ENCODE measurements around the gene CACHD1.
"Not testable (repeated sequence)": the region's sequence is repeated elsewhere in the genome, so short reads cannot be mapped to it uniquely, and the experiment has no call there.

CACHD1 gene

DNA sequence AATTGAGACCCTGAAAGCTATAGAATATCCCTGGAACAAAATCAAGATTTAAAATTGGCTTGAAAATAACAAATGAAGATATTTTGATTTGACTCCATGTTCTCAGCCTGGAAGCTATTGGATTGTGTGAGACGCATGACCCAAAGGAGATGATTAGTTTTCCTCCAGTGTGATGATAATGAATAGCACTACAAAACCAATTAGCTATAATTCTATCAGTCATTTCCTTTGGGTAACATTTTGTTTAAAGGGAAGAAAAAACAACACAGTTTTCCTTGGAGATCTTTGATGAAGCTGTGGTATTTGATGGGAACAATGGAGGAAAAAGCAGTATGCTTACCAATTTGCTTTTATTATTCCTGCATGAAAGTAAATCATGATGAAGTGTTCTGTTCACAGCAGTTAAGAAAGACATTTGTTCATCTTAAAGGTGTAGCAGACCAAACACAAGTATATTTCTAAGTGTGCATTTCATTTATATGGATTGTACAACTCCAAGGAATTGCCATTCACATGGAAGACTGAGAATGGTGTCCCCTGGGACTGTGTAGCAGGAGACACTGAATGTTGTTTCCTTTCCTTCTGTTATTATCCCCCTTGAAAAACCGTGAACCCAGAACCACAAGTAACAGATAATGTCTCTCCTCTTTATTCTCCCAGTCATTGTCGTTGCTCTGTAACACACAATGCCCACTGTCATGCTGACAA, 111.4 kb downstream of the CACHD1 start:
- no peak for DNase-seq (ENCODE audit: extremely low read depth in 1 of 2, low read depth in 1 of 2)

GRCh38 chr1:64581843-64582185, 111.9 kb downstream of the CACHD1 start:
- no peak for DNase-seq (ENCODE audit: extremely low read depth in 1 of 2, low read depth in 1 of 2)

DNA sequence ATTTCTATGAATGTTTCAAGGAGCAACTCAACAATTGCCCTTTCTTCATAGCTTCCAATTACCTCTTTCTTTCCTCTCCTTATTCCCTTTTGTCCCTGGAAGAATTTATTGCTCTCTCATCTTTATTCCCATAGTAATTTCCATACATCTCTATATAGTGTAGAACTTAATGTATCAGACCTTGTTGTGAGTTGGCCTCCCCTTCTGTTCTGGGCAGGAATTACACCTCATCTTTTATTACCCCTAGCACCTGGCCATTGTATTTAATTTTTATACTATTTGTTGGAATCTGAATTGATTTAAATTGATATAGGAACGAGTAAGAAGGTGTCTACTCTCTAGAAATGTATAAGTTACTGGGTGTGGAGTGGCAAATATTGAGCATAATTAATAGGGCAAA, 114.5 kb downstream of the CACHD1 start:
- no peak for DNase-seq (ENCODE audit: extremely low read depth in 1 of 2, low read depth in 1 of 2)

GRCh38 chr1:64588876-64589275, 118.9 kb downstream of the CACHD1 start:
- DNase-seq (ENCODE audit: extremely low read depth in 1 of 2, low read depth in 1 of 2): no peak

GRCh38 chr1:64590316-64590715, 120.4 kb downstream of the CACHD1 start:
- DNase-seq (ENCODE audit: extremely low read depth in 1 of 2, low read depth in 1 of 2): no peak

GRCh38 chr1:64594446-64594845, 124.5 kb downstream of the CACHD1 start:
- DNase-seq (ENCODE audit: extremely low read depth in 1 of 2, low read depth in 1 of 2): no peak

- no peak for DNase-seq (ENCODE audit: extremely low read depth in 1 of 2, low read depth in 1 of 2)
Observed at GRCh38 chr1:64595871-64596515, 126.1 kb downstream of the CACHD1 start.

DNA sequence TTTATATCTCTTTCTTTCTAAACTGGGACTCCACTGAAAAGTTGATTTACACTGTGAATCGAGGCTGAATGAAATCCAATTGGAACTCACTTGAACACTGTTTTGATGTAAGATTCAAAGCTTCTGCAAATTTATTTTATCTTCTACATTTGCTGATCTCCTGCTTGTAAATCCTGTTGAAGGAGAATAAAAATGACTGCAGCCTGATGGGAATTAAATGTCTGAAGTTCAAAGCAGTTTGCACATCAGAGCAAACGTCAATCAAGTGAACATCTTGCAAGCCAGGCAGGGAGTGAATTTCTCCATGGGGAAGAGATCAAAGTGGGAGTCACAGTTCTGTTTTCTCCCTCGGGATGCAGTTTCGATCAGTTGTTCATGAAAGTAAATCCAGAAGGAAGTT, 127.2 kb downstream of the CACHD1 start:
- no peak for DNase-seq (ENCODE audit: extremely low read depth in 1 of 2, low read depth in 1 of 2)

DNA sequence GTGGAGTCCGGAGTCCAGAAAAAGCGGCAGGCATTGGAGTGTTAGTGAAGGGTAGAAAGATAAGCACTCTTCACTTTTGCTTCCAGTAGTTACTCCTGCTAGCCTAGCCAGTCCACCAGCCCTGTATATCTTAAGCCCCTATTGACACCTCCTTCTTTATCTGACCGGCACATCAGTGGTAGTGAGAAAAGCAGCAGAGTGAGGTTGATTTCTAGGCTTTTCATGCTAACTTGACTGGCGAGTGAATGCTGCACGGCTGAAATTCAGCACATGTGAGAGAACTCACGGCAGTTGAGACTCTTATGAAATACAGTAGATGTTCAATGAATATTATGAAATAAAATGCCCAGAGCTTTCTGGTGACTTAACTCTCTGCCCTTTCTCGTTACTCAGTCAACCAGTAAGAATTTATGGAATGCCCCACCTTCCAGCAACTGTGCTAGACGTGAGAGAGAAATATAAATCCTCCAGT, 128.2 kb downstream of the CACHD1 start:
- no peak for DNase-seq (ENCODE audit: extremely low read depth in 1 of 2, low read depth in 1 of 2)

DNA sequence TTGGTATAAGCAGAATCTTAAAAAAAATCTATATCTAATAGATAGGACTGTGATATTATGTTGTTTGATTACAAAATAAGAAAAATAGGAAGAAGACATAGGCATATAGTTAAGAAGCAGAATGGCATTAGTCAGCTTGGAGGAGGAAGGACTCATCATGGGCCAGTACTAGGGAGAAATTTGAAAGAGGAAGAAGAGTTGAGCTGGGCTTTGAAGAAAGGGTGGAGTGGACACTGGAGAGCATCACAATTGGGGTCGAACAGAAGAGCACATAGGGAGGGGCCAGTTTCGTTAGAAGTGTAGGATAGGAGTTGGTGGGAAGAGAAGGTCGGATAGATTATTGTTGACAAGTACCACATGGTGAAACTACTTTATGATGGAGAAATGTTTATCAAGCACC, 129.3 kb downstream of the CACHD1 start:
- DNase-seq (ENCODE audit: extremely low read depth in 1 of 2, low read depth in 1 of 2): no peak

DNA sequence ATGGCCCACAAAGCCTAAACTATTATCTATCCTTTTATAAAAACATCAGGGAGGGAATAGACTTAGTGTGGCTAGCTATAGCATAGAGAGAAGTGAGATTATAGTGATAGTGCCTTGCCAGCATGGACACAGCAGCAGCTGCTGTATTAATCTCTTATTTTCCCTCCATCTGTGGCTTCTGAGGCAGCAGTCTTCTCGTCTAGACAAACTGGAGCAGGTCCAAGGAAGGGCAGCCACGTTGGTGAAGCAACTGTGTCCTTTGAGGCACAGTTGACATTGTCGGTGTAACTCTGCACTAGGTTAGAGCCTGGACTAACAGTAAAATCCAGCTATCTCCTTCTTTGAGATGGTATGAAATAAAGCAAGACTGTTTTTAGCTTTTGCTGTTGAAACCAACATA, 131.3 kb downstream of the CACHD1 start:
- DNase-seq (ENCODE audit: extremely low read depth in 1 of 2, low read depth in 1 of 2): no peak

DNA sequence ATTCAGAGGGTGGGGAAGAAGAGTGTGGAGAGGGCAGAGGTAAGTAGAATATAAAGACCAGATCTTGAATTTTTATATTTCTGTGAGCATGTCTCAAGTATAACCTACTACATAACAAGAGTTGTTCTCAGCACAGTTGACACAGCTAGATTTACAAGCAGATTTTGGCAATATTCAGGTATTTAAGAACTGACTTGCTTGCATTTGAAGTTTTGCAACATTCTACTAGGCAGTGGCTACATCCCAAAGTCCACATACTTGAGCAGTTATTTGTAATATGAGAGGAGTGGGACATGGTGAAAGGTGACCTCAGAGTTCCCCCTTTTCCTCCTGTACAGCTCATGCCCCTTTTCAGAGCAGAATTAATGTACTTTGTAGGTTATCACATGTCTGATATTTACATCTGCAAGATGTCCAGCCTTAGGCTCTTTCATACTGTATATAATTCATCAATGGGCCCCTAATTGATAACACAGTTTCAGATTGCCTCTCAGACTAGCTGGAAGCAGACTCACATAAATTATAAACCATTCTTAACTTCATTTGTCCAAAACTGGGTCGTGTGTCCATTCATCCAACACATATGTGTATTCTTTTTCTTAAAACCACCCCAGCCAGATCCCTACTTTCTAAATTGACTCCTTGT, 138.2 kb downstream of the CACHD1 start:
- no peak for DNase-seq (ENCODE audit: extremely low read depth in 1 of 2, low read depth in 1 of 2)

- DNase-seq (ENCODE audit: extremely low read depth in 1 of 2, low read depth in 1 of 2): no peak
Observed at GRCh38 chr1:64608651-64609048, 138.7 kb downstream of the CACHD1 start.

DNA sequence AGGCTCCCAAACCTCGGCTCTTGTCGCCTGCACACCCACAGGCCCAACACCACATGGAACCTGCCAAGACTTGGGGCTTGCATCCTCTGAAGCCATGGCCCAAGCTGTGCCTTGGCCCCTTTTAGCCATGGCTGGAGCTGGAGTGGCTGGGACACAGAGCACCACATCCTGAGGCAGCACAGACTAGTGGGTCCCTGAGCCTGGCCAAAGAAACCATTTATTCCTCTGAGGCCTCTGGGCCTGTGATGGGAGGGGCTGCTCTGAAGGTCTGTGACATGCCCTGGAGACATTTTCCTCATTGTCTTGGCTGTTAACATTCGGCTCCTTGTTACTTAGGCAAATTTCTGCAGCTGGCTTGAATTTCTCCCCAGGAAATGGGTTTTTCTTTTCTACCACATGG, 141.0 kb downstream of the CACHD1 start:
- not testable (repeated sequence) for DNase-seq (ENCODE audit: extremely low read depth in 1 of 2, low read depth in 1 of 2)

- DNase-seq (ENCODE audit: extremely low read depth in 1 of 2, low read depth in 1 of 2): no peak
Observed at GRCh38 chr1:64616039-64616438, 146.1 kb downstream of the CACHD1 start.

DNA sequence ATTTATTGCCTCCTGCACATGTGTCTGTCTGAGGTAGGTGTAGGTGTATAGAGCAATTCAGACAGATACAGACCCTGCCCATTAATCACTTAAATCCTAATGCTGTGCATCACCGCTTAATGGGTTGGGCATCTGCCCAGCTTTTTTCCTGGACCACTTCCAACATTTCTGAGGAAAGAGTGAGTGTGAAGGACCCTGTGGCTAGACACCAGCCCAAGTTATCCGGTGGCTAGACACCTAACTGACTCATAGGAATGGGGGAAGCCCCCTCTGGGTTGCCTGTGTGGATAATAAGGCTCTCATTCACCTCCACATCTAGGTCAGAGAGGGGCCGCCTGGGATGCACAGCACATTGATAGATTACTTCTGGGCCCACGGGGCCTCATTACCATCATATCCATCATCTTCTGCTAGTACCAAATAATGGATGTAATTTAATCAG, 153.8 kb downstream of the CACHD1 start:
- DNase-seq (ENCODE audit: extremely low read depth in 1 of 2, low read depth in 1 of 2): no peak

GRCh38 chr1:64624218-64624713, 154.3 kb downstream of the CACHD1 start:
- no peak for DNase-seq (ENCODE audit: extremely low read depth in 1 of 2, low read depth in 1 of 2)

DNA sequence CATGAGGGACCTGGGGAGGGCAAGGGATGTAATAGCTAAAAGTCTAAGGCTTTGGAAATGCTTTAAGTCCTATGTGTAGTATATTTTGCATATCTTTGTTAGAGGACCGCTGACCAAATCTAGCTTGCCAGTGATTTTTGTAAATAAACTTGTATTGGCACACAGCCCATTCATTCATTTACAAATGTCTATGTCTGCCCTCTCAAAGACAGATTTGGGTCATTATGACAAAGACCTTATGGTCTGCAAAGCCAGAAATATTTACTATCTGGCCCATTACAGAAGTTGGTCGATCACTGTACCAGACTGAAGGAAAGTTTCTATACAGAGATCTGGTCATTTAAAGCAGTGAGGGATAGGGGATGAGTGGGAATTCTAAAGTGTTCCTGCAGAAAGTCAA, 154.9 kb downstream of the CACHD1 start:
- DNase-seq (ENCODE audit: extremely low read depth in 1 of 2, low read depth in 1 of 2): no peak

DNA sequence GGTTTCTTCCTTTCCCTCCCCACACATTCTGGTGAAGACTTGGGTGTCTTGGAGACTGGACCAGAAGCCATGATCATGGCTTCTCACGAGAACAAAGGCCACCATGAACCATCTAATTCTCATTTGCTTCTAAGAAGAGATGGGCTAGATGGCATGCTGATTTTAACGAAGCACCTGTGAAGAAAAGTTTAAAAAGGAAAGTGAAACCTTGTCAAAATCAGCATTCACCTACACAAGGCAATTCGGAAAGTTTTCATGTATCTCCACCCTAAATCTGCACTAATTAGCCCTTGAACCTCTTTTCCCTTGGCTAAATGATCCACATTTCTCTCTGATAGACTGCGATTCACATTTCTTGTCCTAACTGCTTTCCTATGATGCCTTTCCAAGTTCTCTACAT, 160.7 kb downstream of the CACHD1 start:
- no peak for DNase-seq (ENCODE audit: extremely low read depth in 1 of 2, low read depth in 1 of 2)

DNA sequence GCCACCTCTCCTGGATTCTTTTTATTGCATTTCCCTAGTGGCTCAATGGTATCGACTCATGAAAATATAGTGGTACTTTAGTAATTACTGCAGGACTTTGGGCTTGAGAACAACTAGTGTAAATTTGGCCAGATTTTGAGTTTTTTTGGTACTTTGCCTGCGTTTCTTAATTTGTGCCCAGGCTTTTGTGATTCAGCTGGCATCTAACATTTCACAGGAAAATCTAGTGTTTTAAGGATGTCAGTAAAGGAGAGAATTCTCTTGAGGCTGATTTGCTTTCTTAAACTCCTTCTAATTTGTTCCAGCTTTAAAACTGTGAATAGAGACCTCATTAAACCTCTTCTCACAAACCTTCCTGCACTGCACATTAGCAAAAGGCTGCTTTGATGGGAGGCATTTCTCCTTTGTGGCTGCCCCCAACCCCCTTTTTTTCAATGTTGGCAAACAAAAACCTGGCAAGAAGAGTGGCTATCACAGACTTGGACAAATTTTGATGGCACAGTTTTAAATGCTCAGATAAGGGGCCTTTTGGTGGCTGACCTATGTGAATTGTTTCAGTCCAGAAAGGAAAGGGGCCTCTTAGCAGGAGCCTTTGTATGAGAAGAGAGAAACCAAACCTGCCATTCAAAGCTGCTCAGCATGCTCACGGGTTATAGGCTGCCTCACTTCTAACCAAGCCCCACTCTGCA, 161.6 kb downstream of the CACHD1 start:
- no peak for DNase-seq (ENCODE audit: extremely low read depth in 1 of 2, low read depth in 1 of 2)

DNA sequence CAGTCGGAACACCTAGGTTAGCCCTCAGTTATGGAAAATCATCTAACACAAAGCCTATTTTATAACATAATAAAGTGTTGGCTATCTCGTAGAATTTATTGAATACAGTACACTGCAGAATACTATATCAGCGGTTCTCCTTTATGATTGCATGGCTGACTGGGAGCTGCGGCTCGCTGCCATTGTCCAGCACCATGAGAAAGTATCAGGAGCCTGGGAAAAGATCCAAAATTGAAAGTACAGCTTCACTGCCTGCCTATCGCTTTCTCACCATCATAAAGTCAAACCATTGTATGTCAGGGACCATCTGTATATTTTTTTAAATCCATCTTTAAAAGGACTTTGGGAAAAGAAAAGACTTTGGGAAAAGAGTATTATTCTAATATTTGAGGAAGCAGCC, 163.0 kb downstream of the CACHD1 start:
- DNase-seq (ENCODE audit: extremely low read depth in 1 of 2, low read depth in 1 of 2): no peak
